ENCODE measurements around the gene OVCA2.

OVCA2 gene

GRCh38 chr17:2041561-2042389 lies at the start of gene OVCA2:
TSS of gene OVCA2 (plus strand) at chr17:2042022. CDS start at chr17:2042048, 26 bp downstream.
- peak in 55 of 56 donors; percentile 53 to 97 (median 88) for DNase-seq

GRCh38 chr17:1992541-1992940 lies 49.3 kb upstream of the OVCA2 start:
- DNase-seq: peak in 19 of 56 donors; percentile 9 to 80 (median 49)

GRCh38 chr17:1994707-1995106 lies 47.1 kb upstream of the OVCA2 start:
- DNase-seq: no peak

GRCh38 chr17:1995321-1995892 lies 46.4 kb upstream of the OVCA2 start:
- no peak for DNase-seq

- DNase-seq: no peak
Measured at GRCh38 chr17:1995907-1996799, 45.7 kb upstream of the OVCA2 start.

- peak in 1 of 56 donors; percentile 13 for DNase-seq
Measured at GRCh38 chr17:1996800-1997288, 45.0 kb upstream of the OVCA2 start.

- no peak for DNase-seq
Measured at GRCh38 chr17:1997289-1997926, 44.4 kb upstream of the OVCA2 start.

GRCh38 chr17:1997927-1998742 lies 43.7 kb upstream of the OVCA2 start:
- peak in 2 of 56 donors; percentile 14 to 40 for DNase-seq

- DNase-seq: peak in 34 of 56 donors; percentile 6 to 58 (median 38)
Measured at GRCh38 chr17:1999557-2000251, 42.1 kb upstream of the OVCA2 start.

GRCh38 chr17:2002767-2003329 lies 39.0 kb upstream of the OVCA2 start:
- DNase-seq: peak in 14 of 56 donors; percentile 7 to 51 (median 26)

- DNase-seq: no peak
Measured at GRCh38 chr17:2003525-2003924, 38.3 kb upstream of the OVCA2 start.

GRCh38 chr17:2004435-2004952 lies 37.3 kb upstream of the OVCA2 start:
- no peak for DNase-seq

- no peak for DNase-seq
Measured at GRCh38 chr17:2008332-2009126, 33.3 kb upstream of the OVCA2 start.

GRCh38 chr17:2009737-2010136 lies 32.1 kb upstream of the OVCA2 start:
- no peak for DNase-seq

GRCh38 chr17:2011411-2012371 lies 30.1 kb upstream of the OVCA2 start:
- DNase-seq: no peak

- DNase-seq: no peak
Measured at GRCh38 chr17:2012499-2012898, 29.3 kb upstream of the OVCA2 start.
